ENCODE data around the gene SLC1A3. TPM values are rescaled to one million over a fixed set of nuclear protein-coding genes. Genes with fewer than 3 reads are reported as not detected.

Gene SLC1A3
- total and polyA plus RNA-seq, 2 donors (not counting 1 experiment from before 2014, with no cell fraction given) = 0.37 TPM; not detected in 1

DNA sequence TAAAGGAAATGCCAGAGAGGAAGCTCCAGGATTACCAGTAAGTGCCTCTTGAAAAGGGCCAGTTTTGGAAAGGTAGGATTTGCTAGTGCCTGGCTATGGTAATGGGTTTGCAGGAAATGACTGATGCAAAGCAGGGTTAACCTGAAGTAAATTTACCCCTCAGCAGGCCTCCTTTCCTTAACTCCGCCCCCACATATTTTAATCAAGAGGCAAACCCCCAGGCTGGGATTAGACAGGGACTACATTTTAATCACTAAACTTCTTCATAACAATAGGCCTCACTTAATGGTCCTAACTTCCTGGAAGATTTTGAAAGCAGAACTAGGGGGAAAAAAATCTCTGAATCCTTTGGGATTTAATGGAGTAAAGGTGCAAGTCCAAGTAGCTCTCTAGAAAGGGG lies 10.2 kb upstream of the SLC1A3 start:
- Histone ChIP-seq H3K4me2 (replicated peaks; ENCODE audit: low read depth, low read length, poor library complexity, severe bottlenecking) (no peak overlapping the region), H4K20me1 (ENCODE audit: control insufficient read depth, insufficient read depth, low read length, poor library complexity, severe bottlenecking) (no peaks in the 10 kb centered on the region), H3K27ac (ENCODE audit: low read length in 2 of 2) (no peak overlapping the region), H3K79me2 (ENCODE audit: control insufficient read depth, insufficient read depth, low read length) (no peaks in the 10 kb centered on the region), H3K4me3 (ENCODE audit: control extremely low read depth in 1 of 5, extremely low read depth in 1 of 5, insufficient read depth in 1 of 5, low read depth in 2 of 5, low read length in 4 of 5) (no peak overlapping the region), H3K27me3 (replicated peaks in 1 of 4; ENCODE audit: control extremely low read depth in 1 of 4, control insufficient read depth in 3 of 4, insufficient read depth in 4 of 4, low read length in 3 of 4) (no peaks in the 10 kb centered on the region), H3K9ac (ENCODE audit: low read length) (no peak overlapping the region), H2AFZ (ENCODE audit: insufficient read depth, low read depth, low read length, poor library complexity, severe bottlenecking) (no peak overlapping the region), H3K36me3 (replicated peaks in 1 of 2; ENCODE audit: control extremely low read depth in 1 of 2, control insufficient read depth in 1 of 2, extremely low read depth in 1 of 2, insufficient read depth in 2 of 2, low read length in 1 of 2) (no peaks in the 10 kb centered on the region), H3K4me1 (ENCODE audit: control insufficient read depth in 2 of 2, insufficient read depth in 2 of 2, low read length in 2 of 2) (no peaks in the 10 kb centered on the region), H3K9me3 (ENCODE audit: control extremely low read depth in 1 of 3, control insufficient read depth in 2 of 3, insufficient read depth in 1 of 3, low read length in 2 of 3) (no peaks in the 10 kb centered on the region)
- Mint-ChIP-seq H3K9me3 (ENCODE audit: insufficient read depth) (no peaks in the 10 kb centered on the region), H3K4me1 (peaks cover 4% of the 10 kb centered on the region), H3K27ac (no peak overlapping the region), H3K4me3 (no peak overlapping the region), H3K27me3 (peaks cover 11% of the 10 kb centered on the region)
- no peak for TF ChIP-seq EZH2 (IDR thresholded peaks at IDR 0.05; ENCODE audit: borderline replicate concordance, insufficient read depth, low read depth, low read length, poor library complexity, severe bottlenecking)
- no peak for TF ChIP-seq CTCF (IDR thresholded peaks at IDR 0.05)
- CTCF ChIA-PET = no interaction called here
- no peak for DNase-seq
- WGBS (ENCODE audit: insufficient coverage) = 100% methylated on average over 1 of the region's 1 CpG
- POLR2A ChIA-PET = no interaction called here
- intact Hi-C loops (cut with micrococcal nuclease) = no loop called here
- no peak for ATAC-seq (ENCODE audit: low read depth)

DNA sequence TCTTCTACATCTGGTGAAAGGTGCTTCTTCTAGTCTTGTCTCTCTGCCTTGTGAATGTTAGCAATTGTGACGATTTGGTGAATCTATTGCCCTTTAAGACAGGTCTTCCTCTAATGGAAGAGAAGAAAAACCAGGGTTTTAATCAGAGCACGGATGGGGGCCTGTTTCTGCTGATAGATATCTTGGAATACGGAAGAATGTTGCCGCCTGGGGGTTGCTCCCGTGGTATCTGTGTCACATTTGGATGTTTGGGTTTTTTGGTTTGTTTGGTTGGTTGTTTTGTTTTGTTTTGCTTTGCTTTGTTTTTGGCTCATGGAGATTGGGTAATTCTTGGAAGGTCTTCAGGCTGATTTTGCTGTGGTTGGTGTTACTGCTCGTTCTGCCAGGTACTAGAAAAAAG lies 9.7 kb upstream of the SLC1A3 start:
- ATAC-seq (ENCODE audit: low read depth) = no peak
- Mint-ChIP-seq H3K9me3 (ENCODE audit: insufficient read depth) (no peaks in the 10 kb centered on the region), H3K4me1 (peaks cover 4% of the 10 kb centered on the region), H3K27me3 (peaks cover 11% of the 10 kb centered on the region), H3K4me3 (no peak overlapping the region), H3K27ac (no peak overlapping the region)
- no peaks in the 10 kb centered on the region for H3K27me3 ChIP-seq (replicated peaks in 1 of 4; ENCODE audit: control extremely low read depth in 1 of 4, control insufficient read depth in 3 of 4, insufficient read depth in 4 of 4, low read length in 3 of 4)
- ChIA-PET POLR2A (no interaction called here), CTCF (no interaction called here)
- no peaks in the 10 kb centered on the region for H4K20me1 ChIP-seq (ENCODE audit: control insufficient read depth, insufficient read depth, low read length, poor library complexity, severe bottlenecking)
- no peak overlapping the region for H2AFZ ChIP-seq (ENCODE audit: insufficient read depth, low read depth, low read length, poor library complexity, severe bottlenecking)
- no peak overlapping the region for H3K9ac ChIP-seq (ENCODE audit: low read length)
- H3K4me2 ChIP-seq (replicated peaks; ENCODE audit: low read depth, low read length, poor library complexity, severe bottlenecking) = no peak overlapping the region
- H3K9me3 ChIP-seq (ENCODE audit: control extremely low read depth in 1 of 3, control insufficient read depth in 2 of 3, insufficient read depth in 1 of 3, low read length in 2 of 3) = no peaks in the 10 kb centered on the region
- H3K27ac ChIP-seq (ENCODE audit: low read length in 2 of 2) = no peak overlapping the region
- TF ChIP-seq EZH2 (IDR thresholded peaks at IDR 0.05; ENCODE audit: borderline replicate concordance, insufficient read depth, low read depth, low read length, poor library complexity, severe bottlenecking) = no peak
- TF ChIP-seq CTCF (IDR thresholded peaks at IDR 0.05) = no peak
- intact Hi-C loops (cut with micrococcal nuclease) = no loop called here
- H3K4me3 ChIP-seq (ENCODE audit: control extremely low read depth in 1 of 5, extremely low read depth in 1 of 5, insufficient read depth in 1 of 5, low read depth in 2 of 5, low read length in 4 of 5) = no peak overlapping the region
- H3K79me2 ChIP-seq (ENCODE audit: control insufficient read depth, insufficient read depth, low read length) = no peaks in the 10 kb centered on the region
- WGBS (ENCODE audit: insufficient coverage) = 96% methylated on average over 5 of the region's 6 CpGs
- H3K36me3 ChIP-seq (replicated peaks in 1 of 2; ENCODE audit: control extremely low read depth in 1 of 2, control insufficient read depth in 1 of 2, extremely low read depth in 1 of 2, insufficient read depth in 2 of 2, low read length in 1 of 2) = no peaks in the 10 kb centered on the region
- no peaks in the 10 kb centered on the region for H3K4me1 ChIP-seq (ENCODE audit: control insufficient read depth in 2 of 2, insufficient read depth in 2 of 2, low read length in 2 of 2)
- no peak for DNase-seq

All from B cell (primary cell).